GM19238 (cell line): ENCODE results near the gene MMRN2.
A peak's percentile ranks its signal among the peaks of the same experiment; 100 is the strongest.
"Not testable (repeated sequence)": the region's sequence is repeated elsewhere in the genome, so short reads cannot be mapped to it uniquely, and the experiment has no call there.

ENCODE experiments used
- DNase-seq: peaks from one replicate; pipeline ENCODE4 v3.0.0; 2011; ENCODE audit warnings: low spot score; ENCODE audit not compliant: insufficient read length

Gene MMRN2

GRCh38 chr10:86941426-86941825 is 16.0 kb downstream of the MMRN2 start:
- no peak for DNase-seq

DNA sequence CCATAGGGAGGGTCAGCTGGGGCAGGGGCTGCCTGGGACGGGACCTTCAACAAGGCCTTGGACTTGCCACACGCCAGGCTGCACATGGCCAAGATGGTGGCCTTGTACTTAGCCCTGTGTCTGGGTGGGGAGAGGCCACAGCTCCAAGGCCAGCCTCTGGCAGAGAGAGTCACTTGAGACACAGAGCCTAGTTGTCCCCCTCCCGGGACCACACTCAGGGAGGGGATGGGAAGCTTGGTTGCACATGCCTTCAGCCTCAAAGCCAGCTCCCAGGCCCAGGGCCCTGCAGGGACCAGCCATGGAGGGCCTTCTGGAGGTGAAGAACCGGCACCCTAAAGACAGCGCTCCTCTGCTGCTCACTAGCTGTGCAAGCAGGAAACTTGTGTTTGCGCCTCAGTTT is 16.7 kb downstream of the MMRN2 start:
- no peak for DNase-seq

GRCh38 chr10:86940076-86940475 is 17.3 kb downstream of the MMRN2 start:
- DNase-seq = not testable (repeated sequence)

DNA sequence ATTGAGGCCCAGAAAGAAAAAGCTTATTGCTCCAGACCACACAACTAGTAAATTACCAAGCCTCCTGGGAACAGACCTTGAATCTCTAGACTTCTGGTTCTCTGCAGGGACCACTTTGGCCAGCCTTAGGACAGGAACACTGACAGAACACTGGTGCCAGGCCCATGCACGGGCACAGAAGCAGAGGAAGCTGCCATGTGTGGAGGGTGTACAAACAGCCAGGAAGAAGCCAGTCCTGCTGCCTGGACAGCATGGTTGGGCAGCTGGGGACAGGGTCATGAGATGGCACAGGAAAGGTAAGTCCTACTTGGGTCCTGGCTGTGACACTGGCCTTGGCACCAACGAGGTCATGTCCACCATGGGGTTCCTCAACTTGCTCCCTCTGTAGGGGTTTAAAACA is 19.2 kb downstream of the MMRN2 start:
- no peak for DNase-seq

GRCh38 chr10:86937502-86938154 is 19.8 kb downstream of the MMRN2 start:
- no peak for DNase-seq

- DNase-seq = no peak
Measured at GRCh38 chr10:86936661-86937501, 20.5 kb downstream of the MMRN2 start.

DNA sequence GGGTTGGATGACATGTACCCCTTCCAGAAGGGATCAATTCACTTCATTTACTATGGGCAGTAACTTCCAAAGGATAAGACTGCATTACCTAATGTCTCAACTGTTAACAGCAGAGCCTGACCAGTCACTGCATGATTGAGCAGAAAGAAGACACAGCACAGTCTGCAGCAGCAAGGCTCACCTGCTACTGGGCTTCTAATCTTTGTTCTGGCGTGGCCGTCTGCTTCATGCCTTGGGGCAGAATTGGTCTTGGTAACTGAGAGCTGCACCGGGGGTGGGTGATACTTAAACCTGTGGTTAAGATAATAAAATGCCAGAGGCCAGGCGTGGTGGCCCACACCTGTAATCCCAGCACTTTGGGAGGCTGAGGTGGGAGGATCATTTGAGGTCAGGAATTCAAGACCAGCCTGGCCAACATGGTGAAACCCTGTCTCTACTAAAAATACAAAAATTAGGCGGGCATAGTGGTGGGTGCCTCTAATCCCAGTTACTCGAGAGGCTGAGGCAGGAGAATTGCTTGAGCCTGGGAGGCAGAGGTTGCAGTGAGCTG is 23.2 kb downstream of the MMRN2 start:
- DNase-seq = not testable (repeated sequence)

DNA sequence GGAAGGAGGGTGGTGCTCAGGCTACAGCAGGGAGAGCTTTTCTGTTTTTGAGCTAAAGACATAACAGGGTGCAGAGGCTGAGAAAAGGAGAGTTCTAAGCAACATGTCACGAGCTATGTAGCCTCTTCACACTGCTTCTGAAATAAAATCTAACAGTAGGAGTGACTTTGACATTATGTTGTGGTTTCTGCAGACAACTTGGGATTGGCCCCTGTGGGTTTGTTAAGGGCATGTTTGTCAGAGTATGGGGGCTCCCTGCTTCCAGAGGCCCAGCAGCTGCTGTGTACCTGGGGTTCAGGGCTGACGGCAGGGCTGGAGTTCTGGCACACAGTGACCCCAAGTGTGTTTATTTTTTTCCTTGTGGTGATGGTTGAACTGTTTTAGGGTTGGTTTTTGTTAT is 24.7 kb downstream of the MMRN2 start:
- no peak for DNase-seq

DNA sequence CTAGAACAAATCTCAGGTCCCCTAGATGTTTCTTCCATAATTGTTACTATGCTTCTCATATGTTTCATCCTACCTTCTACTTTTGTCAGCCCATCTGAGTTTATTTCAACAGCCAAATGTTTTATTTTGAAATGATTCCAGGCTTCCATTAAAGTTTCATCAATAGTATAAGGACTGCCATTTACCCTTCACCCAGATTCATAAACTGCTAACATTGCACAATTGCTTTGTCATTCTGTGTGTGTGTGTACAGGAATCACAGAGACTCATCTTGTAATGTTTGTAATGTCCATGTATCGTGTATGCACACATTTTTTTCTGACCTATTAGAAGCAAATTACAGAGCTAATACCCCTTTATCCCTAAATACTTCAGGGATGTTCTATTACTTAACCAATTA is 25.5 kb downstream of the MMRN2 start:
- DNase-seq = no peak

GRCh38 chr10:86929468-86930380 is 27.7 kb downstream of the MMRN2 start:
- no peak for DNase-seq

- DNase-seq = no peak
Measured at GRCh38 chr10:86922553-86922961, 34.9 kb downstream of the MMRN2 start.

DNA sequence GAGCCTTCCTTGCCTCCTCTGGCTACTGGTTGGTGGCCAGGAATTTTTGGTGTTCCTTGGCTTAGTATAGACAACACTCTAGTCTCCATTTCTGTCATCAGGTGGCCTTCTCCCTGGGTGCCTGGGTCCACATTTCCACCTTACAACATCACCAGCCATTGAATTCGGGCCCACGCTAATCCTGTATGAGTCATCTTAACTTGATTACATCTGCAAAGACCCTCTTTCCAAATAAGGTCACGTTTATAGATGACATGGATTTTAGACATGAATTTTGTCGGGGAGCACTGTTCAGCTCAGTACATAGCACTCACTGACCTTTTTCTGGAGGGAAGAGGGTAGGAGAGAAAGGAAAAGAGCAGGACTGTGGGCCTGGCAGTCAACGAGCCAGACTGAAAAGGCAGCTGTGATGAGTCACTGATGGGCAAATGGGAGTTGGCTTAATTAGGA is 39.4 kb downstream of the MMRN2 start:
- DNase-seq = no peak

DNA sequence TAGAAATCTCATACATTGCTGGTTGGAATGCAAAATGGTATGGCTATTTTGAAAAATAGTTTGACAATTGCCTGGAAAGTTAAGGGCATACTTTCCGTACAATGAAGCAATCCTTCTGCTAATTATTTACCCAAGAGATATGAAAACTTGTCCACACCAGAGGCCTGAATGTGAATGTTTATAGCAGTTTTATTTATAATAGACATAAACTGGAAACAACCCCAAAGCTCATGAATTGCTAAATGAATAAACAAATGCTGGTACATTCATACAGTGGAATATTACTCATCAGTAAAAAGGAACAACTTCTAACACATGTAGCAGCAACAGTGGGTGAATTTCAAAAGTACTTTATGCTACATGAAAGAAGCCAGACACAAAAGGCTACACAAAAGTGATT is 42.7 kb downstream of the MMRN2 start:
- no peak for DNase-seq

DNA sequence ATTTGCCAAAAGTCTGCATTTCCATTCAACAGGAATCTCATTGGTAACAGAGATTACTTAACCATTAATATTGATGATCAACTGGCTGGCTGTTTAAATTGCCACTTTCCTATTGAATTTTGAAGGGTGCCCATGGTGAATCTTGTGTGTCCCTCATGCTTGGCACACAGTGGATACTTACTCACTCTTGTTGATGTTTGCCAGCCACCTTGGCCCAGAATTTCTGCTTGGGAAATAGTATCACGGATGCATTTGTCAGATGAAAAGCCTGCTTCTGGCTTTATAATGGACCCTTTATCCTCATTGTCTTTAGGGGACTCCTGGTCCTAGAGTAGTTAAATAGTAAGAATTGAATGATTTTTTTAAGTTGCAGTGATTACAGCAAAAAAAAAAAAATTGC is 52.0 kb downstream of the MMRN2 start:
- DNase-seq = no peak

DNA sequence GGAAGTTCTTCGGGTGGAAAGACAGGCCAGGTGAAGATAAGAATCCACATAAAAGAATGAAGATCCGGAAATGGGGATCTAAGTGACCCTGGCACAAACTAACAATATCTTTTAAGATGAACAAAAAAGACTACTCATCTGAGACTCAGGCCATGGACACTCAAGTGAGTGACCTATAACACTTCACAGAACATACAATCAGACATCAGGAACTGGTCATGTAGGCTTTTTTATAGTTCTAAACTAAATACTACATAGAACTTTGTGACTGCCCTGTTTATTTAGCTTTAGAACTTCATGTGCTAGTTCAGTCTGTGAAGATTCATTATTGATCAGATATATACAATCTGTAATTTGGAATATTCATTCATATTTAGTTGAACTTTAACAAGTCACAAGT is 52.8 kb downstream of the MMRN2 start:
- DNase-seq = no peak

DNA sequence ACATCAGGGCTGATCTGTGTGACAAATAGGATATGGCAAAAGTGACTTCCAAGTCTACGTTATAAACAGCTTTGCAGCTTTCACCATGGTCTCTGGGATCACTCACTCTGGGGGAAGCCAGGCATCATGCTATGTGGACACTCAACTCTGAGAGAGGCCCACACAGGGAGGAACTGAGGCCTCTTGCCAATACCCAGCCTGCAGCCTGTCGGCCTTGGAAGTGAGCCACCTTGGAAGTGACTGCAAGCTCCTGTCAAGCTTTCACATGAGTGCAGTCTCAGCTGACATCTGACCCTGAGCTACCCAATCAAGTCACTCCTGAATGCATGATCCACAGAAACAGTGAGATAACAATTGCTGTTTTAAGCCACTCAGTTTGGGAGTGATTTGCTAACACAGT is 56.5 kb downstream of the MMRN2 start:
- DNase-seq = no peak

DNA sequence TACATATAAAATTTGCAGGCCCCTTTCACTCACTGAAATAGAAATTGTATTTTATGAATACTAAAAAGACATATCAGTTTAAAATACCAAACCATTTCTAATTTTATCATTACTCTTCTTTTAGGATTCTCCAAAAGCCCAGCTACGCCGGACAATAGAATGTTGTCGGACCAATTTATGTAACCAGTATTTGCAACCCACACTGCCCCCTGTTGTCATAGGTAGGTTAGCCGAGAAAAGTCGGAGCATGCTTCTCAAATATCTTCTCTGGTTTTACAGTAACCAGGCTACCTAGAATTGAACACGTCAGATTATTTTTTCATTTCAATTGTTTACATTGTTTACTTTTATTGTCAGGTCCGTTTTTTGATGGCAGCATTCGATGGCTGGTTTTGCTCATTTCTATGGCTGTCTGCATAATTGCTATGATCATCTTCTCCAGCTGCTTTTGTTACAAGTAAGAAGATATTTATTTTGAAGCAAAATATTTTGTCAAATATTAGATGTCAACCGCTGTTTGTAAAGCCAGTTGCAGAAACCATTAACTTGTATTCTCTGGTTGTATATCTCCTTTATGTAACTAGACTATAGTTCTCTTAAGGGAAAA is 57.6 kb downstream of the MMRN2 start:
- DNase-seq = peak; percentile 21

- DNase-seq = no peak
Measured at GRCh38 chr10:86899132-86899531, 58.3 kb downstream of the MMRN2 start.

GRCh38 chr10:86898511-86898910 is 58.9 kb downstream of the MMRN2 start:
- no peak for DNase-seq

- no peak for DNase-seq
Measured at GRCh38 chr10:86889997-86890396, 67.4 kb downstream of the MMRN2 start.
